GM19328 (cell line): ENCODE measurements around the gene DEPDC7.
"Not testable (repeated sequence)": the region's sequence is repeated elsewhere in the genome, so short reads cannot be mapped to it uniquely, and the experiment has no call there.

ENCODE experiments used
- ATAC-seq: cut with Tn5 transposase; IDR thresholded peaks from one replicate; pipeline ENCODE4 v1.9.1; 2021; ENCODE audit warnings: mild to moderate bottlenecking, moderate library complexity; ENCODE audit not compliant: unreplicated experiment

DEPDC7 gene

GRCh38 chr11:33021937-33022336, 6.3 kb downstream of the DEPDC7 start:
- no peak for ATAC-seq

GRCh38 chr11:33025339-33025722, 9.7 kb downstream of the DEPDC7 start:
- ATAC-seq = no peak

GRCh38 chr11:33027233-33027632, 11.6 kb downstream of the DEPDC7 start:
- no peak for ATAC-seq

- ATAC-seq = no peak
These were observed 12.3 kb downstream of the DEPDC7 start for GRCh38 chr11:33027846-33028536.

GRCh38 chr11:33028537-33028914, 12.8 kb downstream of the DEPDC7 start:
- ATAC-seq = no peak

- not testable (repeated sequence) for ATAC-seq
These were observed 13.5 kb downstream of the DEPDC7 start for GRCh38 chr11:33029218-33029617.

- no peak for ATAC-seq
These were observed 17.8 kb downstream of the DEPDC7 start for GRCh38 chr11:33033493-33033892.

- ATAC-seq = no peak
These were observed 19.3 kb downstream of the DEPDC7 start for GRCh38 chr11:33035011-33035410.

GRCh38 chr11:33039274-33040032, 23.8 kb downstream of the DEPDC7 start, which contains the start of gene TCP11L1:
TSS of gene TCP11L1 (plus strand) at chr11:33039572. CDS start at chr11:33043774, 4,202 bp downstream.
- peak; percentile 71 for ATAC-seq

- peak; percentile 8 for ATAC-seq
These were observed 24.6 kb downstream of the DEPDC7 start for GRCh38 chr11:33040033-33040861.

- ATAC-seq = no peak
These were observed 25.3 kb downstream of the DEPDC7 start for GRCh38 chr11:33040862-33041453.

- ATAC-seq = no peak
These were observed 27.6 kb downstream of the DEPDC7 start for GRCh38 chr11:33043221-33043830.

GRCh38 chr11:33044285-33044756, 28.6 kb downstream of the DEPDC7 start:
- ATAC-seq = no peak

- ATAC-seq = no peak
These were observed 30.0 kb downstream of the DEPDC7 start for GRCh38 chr11:33045551-33046255.

- not testable (repeated sequence) for ATAC-seq
These were observed 33.0 kb downstream of the DEPDC7 start for GRCh38 chr11:33048701-33049100.

- not testable (repeated sequence) for ATAC-seq
These were observed 34.1 kb downstream of the DEPDC7 start for GRCh38 chr11:33049565-33050408.

- ATAC-seq = no peak
These were observed 36.6 kb downstream of the DEPDC7 start for GRCh38 chr11:33052231-33052630.

GRCh38 chr11:33055375-33055774, 39.7 kb downstream of the DEPDC7 start:
- ATAC-seq = no peak

GRCh38 chr11:33057284-33057683, 41.6 kb downstream of the DEPDC7 start:
- ATAC-seq = no peak
